GM23248 (cell line): ENCODE measurements around the gene AIRE.

Experiments
- EZH2 ChIP-seq: fragments of 200-600 bp; sonication (generic); IDR thresholded peaks from 2 replicates; pipeline ENCODE4 v1.6.1; 2018; ENCODE audit warnings: antibody characterized with exemption, mild to moderate bottlenecking; ENCODE audit not compliant: insufficient read depth, poor library complexity, severe bottlenecking
- EZH2phosphoT487 ChIP-seq: fragments of 200-600 bp; sonication (generic); IDR thresholded peaks from 2 replicates; pipeline ENCODE4 v1.6.1; 2018; ENCODE audit warnings: antibody characterized with exemption, moderate library complexity, mild to moderate bottlenecking, low read depth; ENCODE audit not compliant: insufficient read depth

DNA sequence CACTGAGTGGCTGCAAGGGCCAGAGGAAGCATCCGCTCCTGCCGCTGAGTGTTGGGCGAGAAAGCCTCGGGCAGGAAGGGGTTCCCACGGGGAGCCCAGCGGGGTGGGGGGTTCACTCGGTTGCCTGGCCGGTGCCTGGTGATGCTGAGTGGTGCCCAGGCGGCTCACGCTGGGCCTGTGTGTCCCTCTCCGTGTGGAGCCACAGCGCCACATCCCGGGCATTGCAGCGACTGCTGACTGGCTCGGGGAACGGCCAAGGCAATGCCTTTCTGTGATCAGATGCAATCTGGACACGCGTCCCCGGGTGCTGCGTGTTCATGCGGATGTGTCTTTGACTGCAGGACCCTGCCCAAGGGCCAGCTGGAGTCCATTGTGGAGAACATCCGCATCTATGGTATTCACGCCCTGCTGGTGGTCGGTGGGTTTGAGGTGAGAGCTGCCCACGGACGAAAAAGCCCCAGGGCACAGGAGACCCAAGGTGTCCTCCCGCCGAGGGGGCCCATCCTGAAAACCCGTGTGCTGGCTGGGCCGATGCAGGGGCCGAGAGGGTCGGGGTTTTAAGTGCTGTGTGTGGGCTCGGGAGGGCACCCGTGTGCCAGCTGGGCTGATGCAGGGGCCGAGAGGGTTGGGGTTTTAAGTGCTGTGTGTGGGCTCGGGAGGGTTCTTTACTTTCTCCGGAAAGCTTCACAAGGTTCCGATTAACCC is 37.1 kb downstream of the AIRE start:
- TF ChIP-seq EZH2, result no peak
- no peak for TF ChIP-seq EZH2phosphoT487
